GM18517 (cell line): ENCODE measurements around the gene SPTLC3.
"Not testable (repeated sequence)": the region's sequence is repeated elsewhere in the genome, so short reads cannot be mapped to it uniquely, and the experiment has no call there.

ENCODE experiments used
- ATAC-seq: cut with Tn5 transposase; IDR thresholded peaks from one replicate; pipeline ENCODE4 v1.9.1; 2021; ENCODE audit warnings: mild to moderate bottlenecking, moderate library complexity; ENCODE audit not compliant: unreplicated experiment

SPTLC3 gene

DNA sequence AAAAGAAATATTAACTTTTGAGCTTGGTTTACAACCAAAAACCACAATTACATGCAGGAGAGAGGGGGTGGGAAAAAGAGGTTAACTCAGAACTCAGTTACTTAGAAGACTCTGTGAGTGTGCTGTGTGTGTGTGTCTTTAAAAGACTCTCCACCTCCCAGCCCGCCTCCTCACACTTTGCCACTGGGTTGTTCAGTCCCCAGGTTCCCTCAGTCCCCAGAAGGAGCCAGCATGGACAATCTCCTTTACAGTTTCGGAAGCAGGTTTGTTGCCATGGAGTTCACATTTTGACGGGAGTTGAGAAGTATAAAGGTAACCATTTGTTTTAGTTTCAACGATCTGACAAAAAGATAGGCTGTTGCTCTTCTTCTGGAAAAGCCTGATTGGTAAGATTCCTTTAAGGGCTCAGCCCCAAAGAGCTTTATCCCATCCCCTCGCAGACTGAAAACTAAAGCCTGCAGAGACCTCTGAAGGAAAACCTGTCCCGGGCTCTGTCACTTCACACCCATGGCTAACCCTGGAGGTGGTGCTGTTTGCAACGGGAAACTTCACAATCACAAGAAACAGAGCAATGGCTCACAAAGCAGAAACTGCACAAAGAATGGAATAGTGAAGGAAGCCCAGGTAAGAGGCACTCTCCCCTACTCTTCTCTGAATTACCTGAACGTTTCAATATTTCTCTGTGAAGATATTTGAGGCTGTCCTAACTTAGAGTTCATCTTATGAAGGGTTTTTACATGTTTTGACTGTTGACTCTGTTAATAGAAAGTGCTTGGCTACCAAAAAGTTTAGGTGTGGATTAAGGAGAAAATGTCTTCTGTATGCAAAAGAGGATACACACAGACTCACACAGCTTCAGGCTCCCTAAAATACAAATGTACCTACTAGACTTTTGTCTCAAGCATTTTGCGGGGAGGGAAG lies at the start of gene SPTLC3:
TSS of gene SPTLC3 (plus strand) at position 212 of the 921 bp plus-strand sequence. CDS start at position 508, 296 bp downstream.
- peak; percentile 43 for ATAC-seq

GRCh38 chr20:12961725-12962124 lies 47.0 kb upstream of the SPTLC3 start:
- no peak for ATAC-seq

DNA sequence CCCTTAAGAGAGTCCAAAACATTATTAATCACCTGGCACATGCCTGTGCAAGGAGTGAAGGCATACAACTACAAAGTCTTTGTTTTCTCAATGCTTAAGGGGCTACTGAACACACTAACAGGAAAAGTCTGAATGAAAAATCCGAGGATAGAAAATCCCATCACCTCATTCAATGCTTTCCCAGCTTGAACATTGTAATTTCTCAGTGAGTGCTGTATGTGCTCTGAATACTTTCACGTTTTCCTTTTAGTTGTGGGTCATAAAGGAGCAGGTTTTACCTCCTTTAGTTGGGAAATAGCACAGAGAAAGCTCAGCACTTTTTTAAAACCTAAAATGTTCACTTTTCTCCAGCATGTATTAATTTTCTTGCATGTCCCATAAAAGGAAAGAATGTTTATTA lies 45.9 kb upstream of the SPTLC3 start:
- no peak for ATAC-seq

DNA sequence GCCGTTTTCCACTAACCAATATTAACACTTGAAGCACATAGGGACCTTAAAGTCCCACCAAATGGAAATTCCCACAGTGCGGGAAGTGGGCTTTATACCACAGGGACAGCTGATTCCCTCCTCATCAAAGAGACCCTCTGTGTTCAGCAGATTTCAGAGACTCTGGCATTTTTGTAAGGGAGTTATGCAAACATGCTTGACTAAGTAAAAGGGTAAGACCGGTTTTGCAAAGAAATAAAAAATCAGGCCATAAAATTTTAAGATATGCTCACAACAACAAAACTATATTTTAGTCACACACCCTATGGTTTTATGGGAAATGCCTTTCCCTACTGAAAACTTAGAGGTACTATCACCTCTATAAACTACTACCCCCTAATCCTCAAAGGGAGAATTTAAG lies 45.4 kb upstream of the SPTLC3 start:
- no peak for ATAC-seq

GRCh38 chr20:12965212-12965869 lies 43.4 kb upstream of the SPTLC3 start:
- ATAC-seq, result no peak

DNA sequence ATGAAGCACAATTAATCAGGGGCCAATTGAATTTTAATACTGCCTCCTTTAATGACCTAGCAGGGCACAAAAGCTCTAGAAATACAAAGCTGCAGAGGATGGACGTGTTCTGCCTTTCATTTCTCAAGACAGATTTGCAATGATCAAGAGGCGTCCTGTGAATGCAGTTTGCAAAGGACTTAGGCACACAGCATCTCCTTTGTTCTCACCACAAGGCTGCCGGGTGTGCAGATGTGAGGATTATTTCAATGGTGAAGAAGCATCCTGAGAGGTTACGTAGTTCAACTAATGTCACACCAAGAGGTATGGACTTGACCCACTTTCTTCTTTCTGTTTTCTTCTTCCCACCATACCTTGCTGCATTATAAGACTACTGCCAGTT lies 42.9 kb upstream of the SPTLC3 start:
- no peak for ATAC-seq

DNA sequence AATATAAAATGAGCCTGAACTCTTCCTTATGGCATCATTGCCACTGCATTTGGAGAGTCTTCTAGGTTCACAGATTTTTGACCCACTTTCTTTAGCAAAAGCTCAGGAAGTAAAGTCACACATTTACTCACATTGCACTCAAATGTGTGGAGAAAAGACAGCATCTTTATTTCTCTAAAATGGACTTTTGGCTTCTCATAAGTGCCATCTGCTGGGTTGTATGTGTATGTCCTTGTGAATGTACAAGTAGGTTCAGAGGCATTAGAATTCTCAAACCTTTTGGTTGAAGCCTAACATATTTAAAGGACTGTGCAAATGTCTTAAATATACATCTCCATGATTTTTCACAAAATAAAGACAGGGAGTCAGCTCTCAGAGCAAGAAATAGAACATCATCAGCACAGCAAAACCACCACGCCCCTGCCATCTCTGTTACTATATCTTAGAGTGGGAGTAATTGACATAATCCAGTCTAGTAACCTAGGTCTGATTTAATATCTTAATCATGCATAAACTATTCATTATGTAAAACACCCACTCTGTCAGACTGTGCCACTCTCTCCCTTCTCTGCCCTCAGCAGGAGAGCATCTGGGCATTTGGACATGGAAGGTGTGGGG lies 42.2 kb upstream of the SPTLC3 start:
- no peak for ATAC-seq

DNA sequence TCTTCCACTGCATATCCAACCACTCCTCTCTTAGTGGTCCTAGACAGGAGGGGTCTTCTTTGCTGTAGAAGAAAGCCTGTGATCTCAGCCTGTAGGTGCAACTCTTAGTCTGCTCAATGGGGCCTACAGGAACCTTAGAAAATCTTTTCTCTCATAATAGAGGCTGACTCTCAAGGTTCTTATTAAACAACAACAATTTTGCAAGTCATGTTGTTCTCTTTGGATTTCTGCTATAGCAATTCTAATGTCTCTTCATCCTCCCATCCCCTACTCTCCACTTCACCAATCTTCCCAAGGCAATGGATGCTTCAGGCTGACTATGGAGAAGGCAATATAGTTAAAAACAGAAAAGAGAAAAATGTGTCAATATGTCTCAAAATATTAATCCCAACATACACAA lies 40.8 kb upstream of the SPTLC3 start:
- ATAC-seq, result no peak

DNA sequence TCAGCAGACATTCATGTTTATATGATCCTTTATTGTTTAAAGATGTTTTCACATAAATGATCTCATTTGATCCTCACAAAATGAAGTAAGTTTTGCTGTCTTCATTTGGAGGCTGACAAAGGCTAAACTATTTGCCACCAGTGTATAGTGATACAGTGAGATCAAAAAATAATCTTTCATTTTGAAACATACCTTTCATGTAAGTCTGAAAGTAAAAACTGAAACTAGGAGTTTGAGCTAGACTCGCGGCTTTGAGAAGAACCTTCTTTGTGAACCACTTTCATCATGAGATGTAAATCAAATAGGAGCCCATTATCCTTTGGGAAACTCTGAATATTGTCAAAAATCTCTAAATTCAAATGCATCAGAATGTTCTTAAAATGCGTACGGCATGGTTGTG lies 40.3 kb upstream of the SPTLC3 start:
- ATAC-seq, result no peak

GRCh38 chr20:12969071-12969669 lies 39.6 kb upstream of the SPTLC3 start:
- no peak for ATAC-seq

DNA sequence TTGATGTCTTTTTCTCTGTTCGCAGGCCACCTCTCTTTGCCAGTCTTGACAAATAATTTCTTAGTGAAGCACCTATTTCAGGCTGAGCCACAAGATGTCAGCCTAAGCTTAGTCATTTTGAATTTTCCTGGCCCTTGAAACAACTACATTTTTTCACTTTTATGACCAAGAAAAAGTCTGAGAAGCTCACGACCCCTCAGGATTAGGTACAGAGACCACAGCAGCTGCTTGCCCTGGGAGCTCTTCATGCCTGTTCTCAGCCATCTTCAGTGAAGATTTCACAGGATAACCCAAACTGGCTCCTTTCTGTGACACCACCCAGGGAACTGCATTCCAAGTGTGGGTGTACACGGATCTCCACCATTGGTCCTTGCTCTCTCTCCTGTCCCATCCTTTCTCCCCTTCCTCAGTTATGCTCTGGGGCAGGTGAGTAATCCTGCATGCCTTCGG lies 38.4 kb upstream of the SPTLC3 start:
- no peak for ATAC-seq

- ATAC-seq, result no peak
Observed at GRCh38 chr20:12975833-12976608, 32.8 kb upstream of the SPTLC3 start.

DNA sequence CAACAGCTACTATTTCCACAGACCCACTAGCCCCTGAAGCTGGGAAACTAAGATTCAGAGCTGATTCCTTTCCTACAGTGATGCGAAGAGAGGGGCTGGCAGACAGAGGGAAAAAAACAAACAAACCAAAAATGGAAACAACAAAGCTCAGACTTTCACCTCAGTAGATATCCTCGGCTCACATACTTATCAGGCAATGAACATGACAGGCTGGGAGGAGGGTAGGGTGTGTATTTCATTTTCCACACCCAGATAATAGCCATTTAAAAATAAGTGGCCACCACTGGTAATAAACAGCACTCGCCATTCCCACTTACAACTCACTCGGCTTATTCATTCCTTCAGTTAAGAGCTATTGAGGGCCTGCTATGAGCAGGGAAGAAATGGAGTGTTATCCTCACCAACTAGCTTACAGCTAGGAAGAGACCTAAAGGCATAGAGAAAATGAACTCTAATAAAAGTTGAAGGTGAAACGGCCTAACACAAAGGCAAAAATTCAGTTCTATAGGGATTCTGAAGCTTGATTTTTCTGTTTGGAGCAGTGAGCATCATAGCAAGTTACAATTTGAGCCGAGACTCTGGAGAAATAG lies 32.0 kb upstream of the SPTLC3 start:
- no peak for ATAC-seq

GRCh38 chr20:12977328-12978125 lies 31.2 kb upstream of the SPTLC3 start:
- no peak for ATAC-seq

DNA sequence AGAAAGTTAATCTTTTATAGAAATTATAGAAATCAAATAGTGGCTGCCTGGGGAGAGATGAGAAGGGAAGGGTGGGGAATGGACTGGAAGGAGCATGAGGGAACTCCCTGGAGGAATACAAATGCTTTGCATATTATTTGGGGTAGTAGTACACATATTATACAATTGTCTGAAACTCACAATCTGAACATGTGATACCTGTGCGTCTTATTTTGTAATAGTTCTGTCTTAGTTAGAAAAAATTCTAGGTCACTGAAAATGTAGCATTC lies 30.7 kb upstream of the SPTLC3 start:
- ATAC-seq, result no peak

- no peak for ATAC-seq
Observed at GRCh38 chr20:12978613-12979495, 29.9 kb upstream of the SPTLC3 start.

DNA sequence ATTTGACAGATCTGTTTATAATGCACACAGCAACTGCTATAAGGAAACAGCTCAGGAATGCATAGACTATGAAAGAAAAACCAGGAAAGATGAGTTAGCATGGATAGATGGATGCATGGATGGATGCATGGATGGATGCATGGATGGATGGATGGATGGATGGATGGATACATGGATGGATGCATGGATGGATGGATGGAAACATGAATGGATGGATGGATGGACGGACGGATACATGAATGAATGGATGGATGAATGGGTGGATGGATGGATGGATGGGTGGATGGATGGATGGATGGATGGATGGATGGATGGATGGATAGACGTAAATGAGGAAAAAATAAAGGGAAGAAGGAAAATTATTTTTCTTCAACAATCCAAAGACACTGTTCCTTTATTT lies 29.1 kb upstream of the SPTLC3 start:
- ATAC-seq, result not testable (repeated sequence)

DNA sequence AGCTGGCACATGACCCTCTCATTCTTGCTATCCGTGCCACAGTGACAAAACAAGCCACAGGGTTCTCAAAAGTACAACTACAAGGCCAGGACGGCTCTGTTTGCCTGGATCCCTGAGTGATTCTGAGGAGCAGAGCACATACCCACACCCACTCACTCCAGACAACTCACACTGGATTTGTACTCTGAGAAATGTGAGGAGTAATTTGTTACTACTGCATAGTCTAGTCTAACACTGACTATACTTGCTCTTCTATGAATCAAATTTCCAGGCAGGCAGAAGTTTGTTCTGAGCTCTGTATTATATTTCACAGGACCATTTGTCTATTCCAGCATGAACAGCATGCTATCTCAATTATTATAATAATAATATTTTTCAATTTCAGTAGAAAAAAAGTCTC lies 26.7 kb upstream of the SPTLC3 start:
- ATAC-seq, result no peak
